IMR-90 (cell line): ENCODE data around the gene PPA2. TPM values are rescaled to one million over a fixed set of nuclear protein-coding genes. Genes with fewer than 3 reads are reported as not detected.
A peak's percentile ranks its signal among the peaks of the same experiment; 100 is the strongest.

Experiments used
- ATAC-seq: fragments of 200-7000 bp; cut with Tn5 transposase; 2 replicates; pipeline ENCODE4 v1.9.1; 2020; ENCODE audit warnings: low read depth, mild to moderate bottlenecking, moderate library complexity
- BruUV-seq: library from RNA; stranded (reverse); fragments of 400-500 nt; replicated peaks from 2 replicates; lab custom pipeline; 2021; lab: Mats Ljungman, UMichigan
- CTCF ChIA-PET: fragments of 300-600 bp; formaldehyde crosslinking; extraction: SDS; loops from one replicate; lab custom pipeline; 2021; ENCODE audit warnings: antibody characterized with exemption; lab: Yijun Ruan, JAX
- POLR2A ChIA-PET: fragments of 300-600 bp; sonication (Branson Sonifier 250); formaldehyde crosslinking; loops from one replicate; lab custom pipeline; 2022; ENCODE audit warnings: antibody characterized with exemption; ENCODE audit not compliant: unreplicated experiment; lab: Charles Lee
- DNase-seq: peaks from one replicate; pipeline ENCODE4 v3.0.0; 2013
- H2AFZ ChIP-seq: replicated peaks from 2 replicates; pipeline ENCODE3; 2013; ENCODE audit warnings: low read length, mild to moderate bottlenecking; ENCODE audit not compliant: poor library complexity
- H2AK5ac ChIP-seq: 2 replicates; pipeline ENCODE4 v1.6.1; 2013; ENCODE audit warnings: low read depth, low read length, inconsistent platforms
- H2AK9ac ChIP-seq: replicated peaks from 2 replicates; pipeline ENCODE3; 2013; ENCODE audit warnings: mild to moderate bottlenecking, low read depth, low read length, moderate library complexity; ENCODE audit not compliant: poor library complexity
- H2BK120ac ChIP-seq: 2 replicates; pipeline ENCODE4 v1.6.1; 2013; ENCODE audit warnings: low read depth, low read length, inconsistent platforms
- H2BK15ac ChIP-seq: 3 replicates; pipeline ENCODE4 v1.6.1; 2013; ENCODE audit warnings: low read depth, low read length, inconsistent platforms
- H2BK20ac ChIP-seq: 2 replicates; pipeline ENCODE4 v1.6.1; 2013; ENCODE audit warnings: low read depth, mild to moderate bottlenecking, inconsistent platforms, low read length, moderate library complexity
- H2BK5ac ChIP-seq: 2 replicates; pipeline ENCODE4 v1.6.1; 2013; ENCODE audit warnings: mild to moderate bottlenecking, low read depth, low read length, inconsistent platforms; ENCODE audit not compliant: poor library complexity, severe bottlenecking
- H3K14ac ChIP-seq: replicated peaks from 2 replicates; pipeline ENCODE4 v1.6.1; 2013; ENCODE audit warnings: low read depth, low read length, inconsistent platforms
- H3K18ac ChIP-seq: 2 replicates; pipeline ENCODE4 v1.6.1; 2013; ENCODE audit warnings: low read depth, low read length, control low read depth
- H3K23ac ChIP-seq: 2 replicates; pipeline ENCODE4 v1.6.1; 2013; ENCODE audit warnings: low read depth, low read length, inconsistent platforms
- H3K27ac ChIP-seq: 2 replicates; pipeline ENCODE4 v1.5.1; 2013; ENCODE audit warnings: mild to moderate bottlenecking, control low read depth, low read length; ENCODE audit not compliant: insufficient read depth
- H3K27me3 ChIP-seq: 2 replicates; pipeline ENCODE4 v1.6.1; 2013; ENCODE audit warnings: low read length; ENCODE audit not compliant: control insufficient read depth, insufficient read depth
- H3K36me3 ChIP-seq: 2 replicates; pipeline ENCODE4 v1.6.1; 2013; ENCODE audit warnings: low read length, mixed read lengths; ENCODE audit not compliant: control insufficient read depth, insufficient read depth
- H3K4ac ChIP-seq: 2 replicates; pipeline ENCODE4 v1.6.1; 2013; ENCODE audit warnings: low read depth, low read length, inconsistent platforms
- H3K4me1 ChIP-seq: 2 replicates; pipeline ENCODE4 v1.6.1; 2013; ENCODE audit warnings: low read length, mixed read lengths; ENCODE audit not compliant: control insufficient read depth, insufficient read depth
- H3K4me2 ChIP-seq: 2 replicates; pipeline ENCODE4 v1.6.1; 2013; ENCODE audit warnings: low read depth, mild to moderate bottlenecking, control low read depth, low read length, moderate library complexity
- H3K4me3 ChIP-seq: 2 replicates; pipeline ENCODE4 v1.5.1; 2013; ENCODE audit warnings: low read depth, mild to moderate bottlenecking, control low read depth, low read length, moderate library complexity; ENCODE audit not compliant: insufficient read depth
- H3K56ac ChIP-seq: 2 replicates; pipeline ENCODE4 v1.6.1; 2013; ENCODE audit warnings: low read length, inconsistent platforms; ENCODE audit not compliant: insufficient read depth; ENCODE audit errors: extremely low read depth
- H3K79me1 ChIP-seq, 2 experiments: 2 replicates each; pipeline ENCODE4 v1.6.1; 2013; ENCODE audit warnings: low read length in 2 of 2, inconsistent platforms in 1 of 2, low read depth in 1 of 2
- H3K9ac ChIP-seq: 2 replicates; pipeline ENCODE4 v1.6.1; 2013; ENCODE audit warnings: low read depth, low read length, control low read depth
- H3K9me1 ChIP-seq: 2 replicates; pipeline ENCODE4 v1.6.1; 2013; ENCODE audit warnings: low read length, inconsistent platforms; ENCODE audit not compliant: insufficient read depth
- H3K9me3 ChIP-seq: 2 replicates; pipeline ENCODE4 v1.6.1; 2013; ENCODE audit warnings: low read length; ENCODE audit not compliant: control insufficient read depth, insufficient read depth
- H4K20me1 ChIP-seq: 2 replicates; pipeline ENCODE4 v1.6.1; 2013; ENCODE audit warnings: low read length, inconsistent platforms; ENCODE audit not compliant: insufficient read depth
- H4K5ac ChIP-seq: 2 replicates; pipeline ENCODE4 v1.6.1; 2013; ENCODE audit warnings: mild to moderate bottlenecking, low read depth, low read length, control low read depth
- H4K8ac ChIP-seq, 2 experiments: 2 replicates each; pipeline ENCODE4 v1.6.1; 2013; ENCODE audit warnings: low read depth in 2 of 2, low read length in 2 of 2, control low read depth in 1 of 2, inconsistent platforms in 1 of 2
- H4K91ac ChIP-seq: 2 replicates; pipeline ENCODE4 v1.6.1; 2013; ENCODE audit warnings: low read depth, low read length, inconsistent platforms; ENCODE audit not compliant: insufficient read depth
- CEBPB ChIP-seq: IDR thresholded peaks from 2 replicates; pipeline ENCODE4 v1.6.1; 2012; ENCODE audit warnings: low read depth, low read length, improper control_type of control experiment
- MAFK ChIP-seq: IDR thresholded peaks from 2 replicates; pipeline ENCODE4 v1.6.1; 2012; ENCODE audit warnings: low read depth, low read length, improper control_type of control experiment
- MAZ ChIP-seq: IDR thresholded peaks from 2 replicates; pipeline ENCODE4 v1.6.1; 2012; ENCODE audit warnings: low read depth, mild to moderate bottlenecking, low read length, improper control_type of control experiment, moderate library complexity, borderline replicate concordance
- MXI1 ChIP-seq: IDR thresholded peaks from 2 replicates; pipeline ENCODE4 v1.6.1; 2012; ENCODE audit warnings: low read depth, mild to moderate bottlenecking, low read length, moderate library complexity, borderline replicate concordance
- NFE2L2 ChIP-seq: fragments of 150-350 bp; IDR thresholded peaks from 2 replicates; pipeline ENCODE4 v1.6.1; 2016; ENCODE audit warnings: low read depth, mild to moderate bottlenecking, low read length
- POLR2A ChIP-seq: IDR thresholded peaks from 2 replicates; pipeline ENCODE4 v1.6.1; 2012; ENCODE audit warnings: mild to moderate bottlenecking, low read depth, low read length
- RAD21 ChIP-seq: IDR thresholded peaks from 2 replicates; pipeline ENCODE4 v1.6.1; 2012; ENCODE audit warnings: low read length, improper control_type of control experiment
- RCOR1 ChIP-seq: IDR thresholded peaks from 2 replicates; pipeline ENCODE4 v1.6.1; 2012; ENCODE audit warnings: mild to moderate bottlenecking, low read length, improper control_type of control experiment; ENCODE audit not compliant: insufficient replicate concordance
- RFX5 ChIP-seq: IDR thresholded peaks from 2 replicates; pipeline ENCODE4 v1.8.0; 2012; ENCODE audit warnings: low read depth, mild to moderate bottlenecking, low read length, moderate library complexity
- SMC3 ChIP-seq: fragments of 150-350 bp; IDR thresholded peaks from 2 replicates; pipeline ENCODE4 v1.6.1; 2016; ENCODE audit warnings: low read depth, mild to moderate bottlenecking, antibody characterized with exemption, low read length, moderate library complexity
- USF2 ChIP-seq: fragments of 150-350 bp; IDR thresholded peaks from 2 replicates; pipeline ENCODE4 v1.6.1; 2017; ENCODE audit warnings: mild to moderate bottlenecking, antibody characterized with exemption, low read length, low read depth
- WGBS, 2 experiments: methylation state at CpG; one replicate each; pipeline versions ENCODE4 v1.1.5 to v1.1.7; 2013; ENCODE audit warnings: missing lambda C conversion rate in 2 of 2; ENCODE audit not compliant: insufficient read length in 1 of 2; ENCODE audit errors: extremely low coverage in 2 of 2; 5-methylcytosine and 5-hydroxymethylcytosine counted together
- dilution Hi-C: fragments of 300-500 bp; cut with HindIII; formaldehyde crosslinking; loops from one replicate; pipeline ENCODE4 v1.14.3; 2018; ENCODE audit warnings: low sequenced_read_pairs; ENCODE audit not compliant: unreplicated experiment
- in situ Hi-C: fragments of 300-500 bp; cut with MboI; formaldehyde crosslinking; loops from 3 replicates; pipeline ENCODE4 v1.14.3; 2019; ENCODE audit warnings: low sequenced_read_pairs, inconsistent platforms, mixed read lengths
- intact Hi-C: fragments of 100-400 bp; cut with micrococcal nuclease; formaldehyde crosslinking; loops from 2 replicates; pipeline ENCODE4 v1.10.0; 2022
- polyA plus RNA-seq, 3 experiments: library from polyadenylated mRNA; depleted of rRNA; stranded (reverse); fragments of >200 nt; gene quantifications; 2 replicates each; pipeline ENCODE4 v1.2.3, GENCODE V29; 2012; ENCODE audit warnings: low replicate concordance in 1 of 3
- total RNA-seq: library from RNA; depleted of rRNA; stranded (reverse); fragments of >200 nt; gene quantifications from 2 replicates; pipeline ENCODE4 v1.2.3, GENCODE V29; 2012

The PPA2 gene
- total and polyA plus RNA-seq, 2 of the 4 experiments (the other 2 are of a cell fraction): 43.1 to 52.5 TPM

DNA sequence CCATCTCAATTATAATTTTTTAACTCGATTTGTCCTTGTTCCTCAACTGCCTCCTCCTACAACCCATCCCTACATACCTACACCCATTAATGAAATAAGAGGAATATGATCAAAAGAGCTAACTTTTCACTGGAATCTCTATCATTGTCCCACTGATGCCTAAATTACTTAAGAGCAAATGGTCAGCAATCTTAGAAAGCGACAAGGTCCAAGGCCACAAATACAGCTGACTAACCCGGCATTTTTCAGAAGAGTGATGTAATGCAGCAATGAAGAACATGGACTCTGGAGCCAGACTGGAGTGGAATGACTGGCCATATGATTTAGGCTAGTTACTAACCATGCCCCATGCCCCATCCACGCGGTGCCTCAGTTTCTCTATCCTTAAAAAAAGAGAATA is 56.2 kb downstream of the PPA2 start:
- H3K36me3 ChIP-seq: peaks cover 8% of the 10 kb centered on the region; the same call in 1 of the 2 replicates
- no peak overlapping the region for H3K4me3 ChIP-seq
- H3K4ac ChIP-seq: no peak overlapping the region
- H3K27me3 ChIP-seq: no peaks in the 10 kb centered on the region
- ChIA-PET POLR2A (no interaction called here), CTCF (no interaction called here)
- H2BK20ac ChIP-seq: no peak overlapping the region
- no peak overlapping the region for H2AFZ ChIP-seq
- H3K9me1 ChIP-seq: peaks cover 2% of the 10 kb centered on the region; the same call in 1 of the 2 replicates
- 100% methylated on average over 1 of the region's 5 CpGs; no CpG with 5 or more reads in 1 of the 2 experiments for WGBS, 2 experiments
- no peak overlapping the region for H4K91ac ChIP-seq
- H3K4me1 ChIP-seq: no peaks in the 10 kb centered on the region
- intact Hi-C loops (no loop called here), dilution Hi-C loops (no loop called here), in situ Hi-C loops (no loop called here)
- ATAC-seq: no peak
- no peak overlapping the region for H2BK5ac ChIP-seq
- peak; percentile 10 for DNase-seq
- H2BK120ac ChIP-seq: no peak overlapping the region
- no peak overlapping the region for H2BK15ac ChIP-seq
- H3K4me2 ChIP-seq: no peak overlapping the region
- BruUV-seq: no TSS peak
- H3K9me3 ChIP-seq: no peaks in the 10 kb centered on the region
- no peak overlapping the region for H3K27ac ChIP-seq
- H3K9ac ChIP-seq: no peak overlapping the region
- no peak for TF ChIP-seq MAFK
- TF ChIP-seq SMC3: no peak
- no peak for TF ChIP-seq RCOR1
- no peak for TF ChIP-seq MAZ
- no peak for TF ChIP-seq CEBPB
- no peak for TF ChIP-seq NFE2L2
- no peak for TF ChIP-seq RAD21
- no peak for TF ChIP-seq USF2
- TF ChIP-seq POLR2A: no peak
- no peak for TF ChIP-seq MXI1
- no peak for TF ChIP-seq RFX5
- no peaks in the 10 kb centered on the region for H3K79me1 ChIP-seq
- no peak overlapping the region for H3K18ac ChIP-seq
- no peak overlapping the region for H2AK5ac ChIP-seq
- no peak overlapping the region for H2AK9ac ChIP-seq
- H4K8ac ChIP-seq: no peak overlapping the region
- no peak overlapping the region for H3K56ac ChIP-seq
- no peak overlapping the region for H4K5ac ChIP-seq
- H3K23ac ChIP-seq: no peak overlapping the region
- H3K14ac ChIP-seq: no peak overlapping the region
- H4K20me1 ChIP-seq: no peaks in the 10 kb centered on the region
